Measurements from ENCODE around the gene PIAS2. TPM values are rescaled to one million over a fixed set of nuclear protein-coding genes. Genes with fewer than 3 reads are reported as not detected.

The PIAS2 gene
- total and polyA plus RNA-seq, 10 donors = 4.0 to 58.4 (median 38.3) TPM

DNA sequence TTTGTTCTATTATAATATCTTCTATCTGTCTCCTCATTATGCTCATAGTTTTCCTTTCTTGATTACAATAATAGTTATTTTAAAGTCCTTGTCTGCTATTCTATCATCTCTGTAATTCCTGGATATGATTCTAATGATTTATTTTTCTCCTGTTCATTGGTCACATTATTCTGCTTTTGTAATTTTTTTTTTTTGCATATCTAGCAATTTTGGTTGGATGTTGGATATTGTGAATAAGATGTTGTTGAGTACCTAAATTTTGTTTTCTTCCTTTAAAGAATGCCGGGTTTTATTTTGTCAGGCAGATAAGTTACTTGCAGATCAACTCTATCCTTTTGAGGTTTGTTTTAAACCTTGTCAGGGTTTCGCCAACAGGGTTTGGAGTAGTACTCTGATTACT lies 25.3 kb upstream of the PIAS2 start:
- no peak for DNase-seq
- Histone ChIP-seq H3K27me3 (replicated peaks in 1 of 7) (peaks cover 0 to 14% (median 0%) of the 10 kb centered on the region in 7 donors), H3K9me3 (no peaks in the 10 kb centered on the region), H3K36me3 (no peaks in the 10 kb centered on the region), H3K27ac (no peak overlapping the region), H3K4me1 (peaks cover 0 to 14% (median 0%) of the 10 kb centered on the region in 6 donors), H3K4me3 (no peak overlapping the region)
- intact Hi-C loops (cut with DNase I; ENCODE audit: low total_unique reads) = no loop called here
- 89 to 96% (median 94%) methylated on average over 2 of the region's 2 CpGs for WGBS, 5 donors
- TF ChIP-seq POLR2A (IDR thresholded peaks at IDR 0.05) = no peak
- no peak for TF ChIP-seq CTCF (IDR thresholded peaks at IDR 0.05 in 8 of 11, conservative IDR thresholded peaks at IDR 0.05 in 3 of 11)
- no peak for TF ChIP-seq POLR2AphosphoS5 (IDR thresholded peaks at IDR 0.05)

- WGBS, 5 donors = 63 to 92% (median 75%) methylated on average over 1 of the region's 1 CpG
- intact Hi-C loops (cut with DNase I; ENCODE audit: low total_unique reads) = no loop called here
- no peaks in the 10 kb centered on the region for H3K4me1 ChIP-seq
- H3K27ac ChIP-seq = peak overlapping the region in 3 of 8 donors; percentile 7 to 23 (median 15)
- DNase-seq = no peak
- no peak overlapping the region for H3K4me3 ChIP-seq
- TF ChIP-seq POLR2A (IDR thresholded peaks at IDR 0.05) (no peak), POLR2AphosphoS5 (IDR thresholded peaks at IDR 0.05) (no peak), CTCF (IDR thresholded peaks at IDR 0.05 in 8 of 11, conservative IDR thresholded peaks at IDR 0.05 in 3 of 11) (no peak)
- no peaks in the 10 kb centered on the region for H3K36me3 ChIP-seq
- H3K27me3 ChIP-seq (replicated peaks in 1 of 7) = no peaks in the 10 kb centered on the region
- H3K9me3 ChIP-seq = no peaks in the 10 kb centered on the region
Measured at GRCh38 chr18:46939998-46940571, 22.8 kb upstream of the PIAS2 start.

GRCh38 chr18:46939337-46939963 lies 22.1 kb upstream of the PIAS2 start:
- 90 to 94% (median 93%) methylated on average over 1 of the region's 1 CpG for WGBS, 5 donors
- no peaks in the 10 kb centered on the region for H3K9me3 ChIP-seq
- no peak for TF ChIP-seq POLR2AphosphoS5 (IDR thresholded peaks at IDR 0.05)
- no peak for TF ChIP-seq POLR2A (IDR thresholded peaks at IDR 0.05)
- TF ChIP-seq CTCF (IDR thresholded peaks at IDR 0.05 in 8 of 11, conservative IDR thresholded peaks at IDR 0.05 in 3 of 11) = no peak

GRCh38 chr18:46920653-46921052 lies 3.3 kb upstream of the PIAS2 start:
- no peak overlapping the region for H3K27ac ChIP-seq
- H3K36me3 ChIP-seq = no peaks in the 10 kb centered on the region
- H3K9me3 ChIP-seq = peaks cover 0 to 7% (median 0%) of the 10 kb centered on the region in 8 donors
- TF ChIP-seq POLR2A (IDR thresholded peaks at IDR 0.05) (no peak), CTCF (IDR thresholded peaks at IDR 0.05 in 8 of 11, conservative IDR thresholded peaks at IDR 0.05 in 3 of 11) (no peak), POLR2AphosphoS5 (IDR thresholded peaks at IDR 0.05) (no peak)
- 94 to 100% (median 97%) methylated on average over 1 of the region's 1 CpG for WGBS, 5 donors
- peaks cover 4 to 24% (median 19%) of the 10 kb centered on the region in 6 donors for H3K4me1 ChIP-seq
- no peak overlapping the region for H3K4me3 ChIP-seq
- intact Hi-C loops (cut with DNase I; ENCODE audit: low total_unique reads) = no loop called here
- no peak for DNase-seq
- no peaks in the 10 kb centered on the region for H3K27me3 ChIP-seq (replicated peaks in 1 of 7)

More at GRCh38 chr18:46939337-46939963, 22.1 kb upstream of the PIAS2 start:
- intact Hi-C loops (cut with DNase I; ENCODE audit: low total_unique reads) = no loop called here
- Histone ChIP-seq H3K27ac (peak overlapping the region in 2 of 8 donors; percentile 7 to 15), H3K4me3 (no peak overlapping the region), H3K27me3 (replicated peaks in 1 of 7) (no peaks in the 10 kb centered on the region), H3K4me1 (no peaks in the 10 kb centered on the region), H3K36me3 (no peaks in the 10 kb centered on the region)
- no peak for DNase-seq
